ENCODE results near the gene GPATCH4.

Gene GPATCH4

DNA sequence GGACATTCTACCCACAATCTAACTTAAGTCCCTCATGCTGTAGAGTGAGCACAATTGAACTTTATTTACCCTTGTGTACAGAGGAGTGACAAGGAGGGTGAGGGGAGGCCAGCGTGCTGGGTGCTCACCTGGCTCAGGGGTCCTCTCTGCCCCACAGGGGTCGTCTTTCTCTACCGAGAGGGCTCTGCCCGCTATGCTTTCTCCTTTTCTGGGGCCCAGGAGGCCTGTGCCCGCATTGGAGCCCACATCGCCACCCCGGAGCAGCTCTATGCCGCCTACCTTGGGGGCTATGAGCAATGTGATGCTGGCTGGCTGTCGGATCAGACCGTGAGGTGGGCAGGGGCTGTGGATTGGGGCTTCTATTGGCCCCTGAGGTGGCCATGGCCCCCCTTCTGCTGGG, 46.1 kb upstream of the GPATCH4 start:
- TF ChIP-seq ARNTL (CRISPR knock-in tag; IDR thresholded peaks at IDR 0.05; ENCODE audit: borderline replicate concordance, low read depth): no peak
- TF ChIP-seq, protein P1, sequence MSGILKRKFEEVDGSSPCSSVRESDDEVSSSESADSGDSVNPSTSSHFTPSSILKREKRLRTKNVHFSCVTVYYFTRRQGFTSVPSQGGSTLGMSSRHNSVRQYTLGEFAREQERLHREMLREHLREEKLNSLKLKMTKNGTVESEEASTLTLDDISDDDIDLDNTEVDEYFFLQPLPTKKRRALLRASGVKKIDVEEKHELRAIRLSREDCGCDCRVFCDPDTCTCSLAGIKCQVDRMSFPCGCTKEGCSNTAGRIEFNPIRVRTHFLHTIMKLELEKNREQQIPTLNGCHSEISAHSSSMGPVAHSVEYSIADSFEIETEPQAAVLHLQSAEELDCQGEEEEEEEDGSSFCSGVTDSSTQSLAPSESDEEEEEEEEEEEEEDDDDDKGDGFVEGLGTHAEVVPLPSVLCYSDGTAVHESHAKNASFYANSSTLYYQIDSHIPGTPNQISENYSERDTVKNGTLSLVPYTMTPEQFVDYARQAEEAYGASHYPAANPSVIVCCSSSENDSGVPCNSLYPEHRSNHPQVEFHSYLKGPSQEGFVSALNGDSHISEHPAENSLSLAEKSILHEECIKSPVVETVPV (CRISPR knock-in tag; IDR thresholded peaks at IDR 0.05): no peak
- no peak for TF ChIP-seq OSR1 (CRISPR knock-in tag; IDR thresholded peaks at IDR 0.05)
- no peak for TF ChIP-seq ZNF565 (CRISPR knock-in tag; conservative IDR thresholded peaks at IDR 0.05; ENCODE audit: low read depth)
- TF ChIP-seq ISL1 (CRISPR knock-in tag; IDR thresholded peaks at IDR 0.05): no peak
- TF ChIP-seq, protein P2, sequence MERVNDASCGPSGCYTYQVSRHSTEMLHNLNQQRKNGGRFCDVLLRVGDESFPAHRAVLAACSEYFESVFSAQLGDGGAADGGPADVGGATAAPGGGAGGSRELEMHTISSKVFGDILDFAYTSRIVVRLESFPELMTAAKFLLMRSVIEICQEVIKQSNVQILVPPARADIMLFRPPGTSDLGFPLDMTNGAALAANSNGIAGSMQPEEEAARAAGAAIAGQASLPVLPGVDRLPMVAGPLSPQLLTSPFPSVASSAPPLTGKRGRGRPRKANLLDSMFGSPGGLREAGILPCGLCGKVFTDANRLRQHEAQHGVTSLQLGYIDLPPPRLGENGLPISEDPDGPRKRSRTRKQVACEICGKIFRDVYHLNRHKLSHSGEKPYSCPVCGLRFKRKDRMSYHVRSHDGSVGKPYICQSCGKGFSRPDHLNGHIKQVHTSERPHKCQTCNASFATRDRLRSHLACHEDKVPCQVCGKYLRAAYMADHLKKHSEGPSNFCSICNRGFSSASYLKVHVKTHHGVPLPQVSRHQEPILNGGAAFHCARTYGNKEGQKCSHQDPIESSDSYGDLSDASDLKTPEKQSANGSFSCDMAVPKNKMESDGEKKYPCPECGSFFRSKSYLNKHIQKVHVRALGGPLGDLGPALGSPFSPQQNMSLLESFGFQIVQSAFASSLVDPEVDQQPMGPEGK (CRISPR knock-in tag; IDR thresholded peaks at IDR 0.05; ENCODE audit: borderline replicate concordance): no peak
- TF ChIP-seq CSDC2 (CRISPR knock-in tag; IDR thresholded peaks at IDR 0.05): no peak
- no peak for TF ChIP-seq GLIS3 (CRISPR knock-in tag; IDR thresholded peaks at IDR 0.05)
- TF ChIP-seq ZNF70 (CRISPR knock-in tag; IDR thresholded peaks at IDR 0.05): no peak
- TF ChIP-seq, protein P3, sequence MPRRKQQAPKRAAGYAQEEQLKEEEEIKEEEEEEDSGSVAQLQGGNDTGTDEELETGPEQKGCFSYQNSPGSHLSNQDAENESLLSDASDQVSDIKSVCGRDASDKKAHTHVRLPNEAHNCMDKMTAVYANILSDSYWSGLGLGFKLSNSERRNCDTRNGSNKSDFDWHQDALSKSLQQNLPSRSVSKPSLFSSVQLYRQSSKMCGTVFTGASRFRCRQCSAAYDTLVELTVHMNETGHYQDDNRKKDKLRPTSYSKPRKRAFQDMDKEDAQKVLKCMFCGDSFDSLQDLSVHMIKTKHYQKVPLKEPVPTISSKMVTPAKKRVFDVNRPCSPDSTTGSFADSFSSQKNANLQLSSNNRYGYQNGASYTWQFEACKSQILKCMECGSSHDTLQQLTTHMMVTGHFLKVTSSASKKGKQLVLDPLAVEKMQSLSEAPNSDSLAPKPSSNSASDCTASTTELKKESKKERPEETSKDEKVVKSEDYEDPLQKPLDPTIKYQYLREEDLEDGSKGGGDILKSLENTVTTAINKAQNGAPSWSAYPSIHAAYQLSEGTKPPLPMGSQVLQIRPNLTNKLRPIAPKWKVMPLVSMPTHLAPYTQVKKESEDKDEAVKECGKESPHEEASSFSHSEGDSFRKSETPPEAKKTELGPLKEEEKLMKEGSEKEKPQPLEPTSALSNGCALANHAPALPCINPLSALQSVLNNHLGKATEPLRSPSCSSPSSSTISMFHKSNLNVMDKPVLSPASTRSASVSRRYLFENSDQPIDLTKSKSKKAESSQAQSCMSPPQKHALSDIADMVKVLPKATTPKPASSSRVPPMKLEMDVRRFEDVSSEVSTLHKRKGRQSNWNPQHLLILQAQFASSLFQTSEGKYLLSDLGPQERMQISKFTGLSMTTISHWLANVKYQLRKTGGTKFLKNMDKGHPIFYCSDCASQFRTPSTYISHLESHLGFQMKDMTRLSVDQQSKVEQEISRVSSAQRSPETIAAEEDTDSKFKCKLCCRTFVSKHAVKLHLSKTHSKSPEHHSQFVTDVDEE (CRISPR knock-in tag; IDR thresholded peaks at IDR 0.05): no peak
- no peak for TF ChIP-seq ZFP30 (CRISPR knock-in tag; IDR thresholded peaks at IDR 0.05)
- no peak for TF ChIP-seq TOX (CRISPR knock-in tag; IDR thresholded peaks at IDR 0.05; ENCODE audit: borderline replicate concordance)
- no peak for TF ChIP-seq TCF4 (CRISPR knock-in tag; IDR thresholded peaks at IDR 0.05; ENCODE audit: borderline replicate concordance)
- no peak for TF ChIP-seq RARB (CRISPR knock-in tag; IDR thresholded peaks at IDR 0.05)
- no peak for ATAC-seq

DNA sequence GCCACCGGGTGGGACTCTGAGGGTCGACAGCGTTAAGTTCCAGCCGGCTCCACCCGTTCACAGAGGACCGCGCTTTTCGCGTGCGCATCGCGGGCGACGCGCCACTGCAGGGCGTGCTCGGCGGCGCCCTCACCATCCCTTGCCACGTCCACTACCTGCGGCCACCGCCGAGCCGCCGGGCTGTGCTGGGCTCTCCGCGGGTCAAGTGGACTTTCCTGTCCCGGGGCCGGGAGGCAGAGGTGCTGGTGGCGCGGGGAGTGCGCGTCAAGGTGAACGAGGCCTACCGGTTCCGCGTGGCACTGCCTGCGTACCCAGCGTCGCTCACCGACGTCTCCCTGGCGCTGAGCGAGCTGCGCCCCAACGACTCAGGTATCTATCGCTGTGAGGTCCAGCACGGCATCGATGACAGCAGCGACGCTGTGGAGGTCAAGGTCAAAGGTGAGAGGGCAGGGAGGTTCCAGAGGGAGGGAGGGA, 45.5 kb upstream of the GPATCH4 start:
- no peak for ATAC-seq
- TF ChIP-seq ZFP3 (CRISPR knock-in tag; IDR thresholded peaks at IDR 0.05) (no peak), SNAI2 (CRISPR knock-in tag; IDR thresholded peaks at IDR 0.05) (no peak), PPARA (CRISPR knock-in tag; IDR thresholded peaks at IDR 0.05; ENCODE audit: borderline replicate concordance) (no peak), ESRRG (CRISPR knock-in tag; IDR thresholded peaks at IDR 0.05) (no peak), TCF4 (CRISPR knock-in tag; IDR thresholded peaks at IDR 0.05; ENCODE audit: borderline replicate concordance) (no peak), RARB (CRISPR knock-in tag; IDR thresholded peaks at IDR 0.05) (no peak), ARNTL (CRISPR knock-in tag; IDR thresholded peaks at IDR 0.05; ENCODE audit: borderline replicate concordance, low read depth) (no peak), ZNF565 (CRISPR knock-in tag; conservative IDR thresholded peaks at IDR 0.05; ENCODE audit: low read depth) (no peak), ISL1 (CRISPR knock-in tag; IDR thresholded peaks at IDR 0.05) (no peak), ZNF8 (CRISPR knock-in tag; IDR thresholded peaks at IDR 0.05) (no peak)
- TF ChIP-seq, protein P3 (CRISPR knock-in tag; IDR thresholded peaks at IDR 0.05): no peak
- TF ChIP-seq, protein P1 (CRISPR knock-in tag; IDR thresholded peaks at IDR 0.05): no peak
- TF ChIP-seq, protein P4, sequence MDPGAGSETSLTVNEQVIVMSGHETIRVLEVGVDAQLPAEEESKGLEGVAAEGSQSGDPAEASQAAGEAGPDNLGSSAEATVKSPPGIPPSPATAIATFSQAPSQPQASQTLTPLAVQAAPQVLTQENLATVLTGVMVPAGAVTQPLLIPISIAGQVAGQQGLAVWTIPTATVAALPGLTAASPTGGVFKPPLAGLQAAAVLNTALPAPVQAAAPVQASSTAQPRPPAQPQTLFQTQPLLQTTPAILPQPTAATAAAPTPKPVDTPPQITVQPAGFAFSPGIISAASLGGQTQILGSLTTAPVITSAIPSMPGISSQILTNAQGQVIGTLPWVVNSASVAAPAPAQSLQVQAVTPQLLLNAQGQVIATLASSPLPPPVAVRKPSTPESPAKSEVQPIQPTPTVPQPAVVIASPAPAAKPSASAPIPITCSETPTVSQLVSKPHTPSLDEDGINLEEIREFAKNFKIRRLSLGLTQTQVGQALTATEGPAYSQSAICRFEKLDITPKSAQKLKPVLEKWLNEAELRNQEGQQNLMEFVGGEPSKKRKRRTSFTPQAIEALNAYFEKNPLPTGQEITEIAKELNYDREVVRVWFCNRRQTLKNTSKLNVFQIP (CRISPR knock-in tag; IDR thresholded peaks at IDR 0.05; ENCODE audit: borderline replicate concordance, low read depth): no peak
